RPMI7951 (cell line): Measurements from ENCODE around the gene CENPA. TPM values are rescaled to one million over a fixed set of nuclear protein-coding genes. Genes with fewer than 3 reads are reported as not detected.
"Not testable (repeated sequence)": the region's sequence is repeated elsewhere in the genome, so short reads cannot be mapped to it uniquely, and the experiment has no call there.

Source experiments
- DNase-seq: peaks from one replicate; pipeline ENCODE4 v3.0.0-alpha.2; 2012; ENCODE audit warnings: low read depth
- total RNA-seq: library from RNA; depleted of rRNA; stranded (reverse); fragments of >200 nt; shearing (Covaris generic); gene quantifications from 2 replicates; pipeline ENCODE4 v1.2.3, GENCODE V29; 2014

Gene CENPA
- total RNA-seq, 1 experiment from 2014 or later, result 67.8 TPM

- DNase-seq, result no peak
Observed at GRCh38 chr2:26792720-26793119, 6.9 kb downstream of the CENPA start.

GRCh38 chr2:26793518-26793917 is 7.7 kb downstream of the CENPA start:
- DNase-seq, result no peak

GRCh38 chr2:26795135-26795534 is 9.3 kb downstream of the CENPA start:
- DNase-seq, result not testable (repeated sequence)

GRCh38 chr2:26801328-26801727 is 15.5 kb downstream of the CENPA start:
- DNase-seq, result no peak

- DNase-seq, result no peak
Observed at GRCh38 chr2:26801796-26802195, 15.9 kb downstream of the CENPA start.

- DNase-seq, result peak; percentile 96
Observed at GRCh38 chr2:26805241-26805676, 19.4 kb downstream of the CENPA start.

- DNase-seq, result peak; percentile 52
Observed at GRCh38 chr2:26807788-26808460, 22.1 kb downstream of the CENPA start.

GRCh38 chr2:26809211-26809610 is 23.4 kb downstream of the CENPA start:
- no peak for DNase-seq

GRCh38 chr2:26809876-26810577 is 24.2 kb downstream of the CENPA start:
- DNase-seq, result no peak

GRCh38 chr2:26811261-26811660 is 25.4 kb downstream of the CENPA start:
- DNase-seq, result no peak

- no peak for DNase-seq
Observed at GRCh38 chr2:26811791-26812694, 26.2 kb downstream of the CENPA start.

- no peak for DNase-seq
Observed at GRCh38 chr2:26812731-26813130, 26.9 kb downstream of the CENPA start.

GRCh38 chr2:26814072-26814765 is 28.4 kb downstream of the CENPA start:
- DNase-seq, result not testable (repeated sequence)

- no peak for DNase-seq
Observed at GRCh38 chr2:26816893-26817292, 31.0 kb downstream of the CENPA start.

- no peak for DNase-seq
Observed at GRCh38 chr2:26818255-26818654, 32.4 kb downstream of the CENPA start.

GRCh38 chr2:26818972-26819371 is 33.1 kb downstream of the CENPA start:
- DNase-seq, result no peak

- DNase-seq, result peak; percentile 43
Observed at GRCh38 chr2:26820932-26821331, 35.1 kb downstream of the CENPA start.

GRCh38 chr2:26822877-26823276 is 37.0 kb downstream of the CENPA start:
- no peak for DNase-seq

- DNase-seq, result peak; percentile 43
Observed at GRCh38 chr2:26838121-26838906, 52.5 kb downstream of the CENPA start.

GRCh38 chr2:26840937-26841610 is 55.2 kb downstream of the CENPA start:
- DNase-seq, result no peak
